HG03045 (cell line): ENCODE results near the gene SMPX.

Experiments used
- ATAC-seq: cut with Tn5 transposase; IDR thresholded peaks from one replicate; pipeline ENCODE4 v1.9.1; 2021; ENCODE audit warnings: mild to moderate bottlenecking, moderate library complexity; ENCODE audit not compliant: unreplicated experiment

Gene SMPX

DNA sequence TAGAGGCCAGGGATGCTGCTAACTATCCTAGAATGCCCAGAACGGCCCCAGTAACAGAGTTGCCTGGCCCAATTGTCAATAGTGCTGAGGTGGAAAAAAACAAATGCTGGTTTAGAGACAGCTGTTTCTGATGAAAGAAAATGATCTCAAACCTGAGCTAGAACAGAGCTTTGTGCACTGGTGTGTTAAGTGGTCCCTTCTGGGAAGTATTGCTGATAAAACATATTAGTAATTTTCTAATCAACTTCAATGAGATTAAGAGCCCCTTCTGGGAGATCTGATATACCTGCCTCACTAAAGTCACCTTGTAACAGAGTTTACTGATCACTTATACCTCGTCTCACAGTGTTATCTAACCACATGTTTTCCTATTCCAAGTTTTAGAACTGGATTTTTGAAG lies 42.1 kb downstream of the SMPX start:
- ATAC-seq = no peak

DNA sequence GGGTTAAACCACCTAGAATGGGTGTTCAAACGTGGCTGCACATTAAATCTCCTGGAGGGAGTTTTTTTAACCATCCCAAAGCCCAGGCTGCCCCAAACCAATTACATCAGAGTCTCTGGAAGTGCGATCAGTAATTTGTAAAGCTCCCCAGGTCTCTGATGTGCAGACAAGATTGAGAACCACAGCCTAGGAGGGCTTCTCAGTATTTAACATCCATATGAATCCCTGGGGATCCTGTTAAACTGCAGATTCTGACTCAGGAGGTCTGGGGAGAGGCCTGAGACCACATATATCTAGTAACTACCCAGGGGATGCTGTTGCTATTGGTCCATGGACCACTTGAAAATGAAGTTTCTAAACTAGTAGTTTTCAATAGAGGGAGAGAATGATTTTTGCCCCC lies 42.6 kb downstream of the SMPX start:
- no peak for ATAC-seq

DNA sequence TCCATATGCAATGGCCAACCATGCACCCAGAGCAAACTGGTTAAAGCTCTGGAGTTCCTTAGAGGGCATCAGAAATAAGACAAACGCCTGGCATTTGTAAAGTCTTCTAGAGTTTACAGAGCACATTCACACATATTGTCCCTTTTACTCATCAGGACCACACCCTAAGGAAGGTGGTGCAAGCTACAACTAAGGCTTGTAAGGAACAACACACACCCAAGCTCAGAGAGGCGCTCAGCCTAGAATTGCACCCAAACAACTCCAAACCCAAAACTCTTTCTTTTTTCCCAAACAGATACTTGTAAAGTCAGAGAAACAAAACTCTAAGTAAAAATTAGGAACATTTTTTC lies 46.1 kb downstream of the SMPX start:
- ATAC-seq = no peak

DNA sequence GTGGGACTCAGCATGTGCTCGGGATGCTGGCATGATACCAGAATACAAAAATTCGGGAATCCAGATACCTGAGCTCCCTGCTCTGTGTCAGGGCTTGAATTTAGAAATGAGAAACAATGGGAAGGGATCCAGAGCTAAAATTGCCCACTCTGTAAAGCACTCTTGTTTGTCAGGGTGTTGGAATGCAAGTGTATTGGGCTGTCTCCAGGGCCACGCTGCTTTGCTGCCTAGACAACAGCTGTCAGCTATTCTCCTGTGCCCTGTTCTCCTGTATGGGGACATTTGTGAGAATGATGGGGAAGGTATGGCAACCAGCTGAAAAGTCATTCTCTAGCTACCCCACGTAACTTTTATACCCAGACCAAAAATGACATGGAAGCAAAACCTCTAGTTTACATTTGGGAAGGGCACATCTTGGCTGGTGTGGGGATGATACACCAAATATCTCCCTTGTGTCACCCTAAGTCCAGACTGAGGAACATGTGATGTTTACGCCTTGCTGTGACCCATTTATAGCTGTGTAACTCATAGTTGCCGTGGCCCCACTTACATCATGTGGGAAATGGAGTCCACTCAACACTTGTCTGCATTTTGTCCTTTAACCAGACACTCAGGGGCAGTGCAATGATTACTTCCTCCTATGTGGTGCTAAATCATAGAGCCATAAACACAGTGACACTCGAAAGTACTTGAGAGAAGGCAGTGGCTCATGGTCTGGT lies 46.6 kb downstream of the SMPX start:
- no peak for ATAC-seq

DNA sequence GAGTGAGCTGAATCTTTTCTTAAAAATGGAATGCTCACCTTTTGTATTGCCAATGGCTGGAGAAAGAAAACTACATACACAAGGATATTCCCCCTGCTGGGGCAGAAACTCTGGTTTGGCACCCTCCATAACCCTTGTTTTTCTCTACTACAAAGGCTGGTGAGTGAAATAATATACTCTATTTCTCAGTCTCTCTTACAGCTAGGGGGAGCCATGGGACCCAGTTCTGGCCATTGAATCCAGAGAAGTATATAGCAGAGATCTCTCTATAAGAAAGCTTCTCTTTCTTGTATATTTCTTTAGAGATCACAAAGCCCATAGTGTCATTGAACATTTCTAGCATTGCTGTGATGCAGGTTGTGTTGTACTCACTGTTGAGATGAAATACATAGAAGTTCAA lies 49.8 kb downstream of the SMPX start:
- ATAC-seq = no peak

- no peak for ATAC-seq
These were observed 52.7 kb downstream of the SMPX start for GRCh38 chrX:21705225-21705624.

GRCh38 chrX:21702725-21703124 lies 55.2 kb downstream of the SMPX start:
- ATAC-seq = no peak

DNA sequence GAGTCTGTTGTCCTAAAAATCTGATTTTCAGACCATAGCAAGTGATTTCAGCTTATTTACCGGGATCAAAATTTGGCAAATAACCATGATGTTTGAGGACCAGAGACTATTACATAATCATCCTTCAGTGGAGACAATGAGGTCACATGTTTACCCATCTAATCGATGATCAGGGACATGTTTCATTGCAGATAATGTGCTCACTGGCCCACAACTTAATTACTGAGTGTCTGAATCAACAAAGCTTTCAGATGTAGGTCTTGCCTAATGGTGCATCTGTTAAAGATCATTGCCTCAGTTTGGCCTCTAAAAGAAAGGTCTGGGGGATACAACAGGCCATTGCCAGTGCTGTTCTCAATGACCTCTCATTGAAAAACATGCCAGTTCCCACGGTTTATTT lies 56.9 kb downstream of the SMPX start:
- no peak for ATAC-seq

DNA sequence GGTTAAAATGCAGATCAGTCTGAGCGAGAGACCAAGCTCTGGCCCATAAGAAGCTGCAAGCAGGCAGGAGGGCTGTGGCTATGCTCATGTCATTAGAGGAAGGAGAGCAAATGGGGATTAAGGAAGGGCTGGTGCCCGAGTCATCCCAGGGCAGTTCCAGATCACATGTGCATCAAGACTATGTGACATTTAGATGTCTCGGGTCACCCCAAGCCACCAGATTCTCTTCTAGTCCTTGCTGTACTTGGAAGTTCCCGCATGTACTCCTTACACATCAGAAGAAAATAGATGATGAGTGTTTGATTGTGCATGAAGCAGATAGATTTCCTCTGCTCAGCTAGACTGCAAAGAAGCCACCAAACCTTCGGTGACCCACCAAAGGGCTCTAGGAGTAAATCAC lies 57.6 kb downstream of the SMPX start:
- no peak for ATAC-seq

DNA sequence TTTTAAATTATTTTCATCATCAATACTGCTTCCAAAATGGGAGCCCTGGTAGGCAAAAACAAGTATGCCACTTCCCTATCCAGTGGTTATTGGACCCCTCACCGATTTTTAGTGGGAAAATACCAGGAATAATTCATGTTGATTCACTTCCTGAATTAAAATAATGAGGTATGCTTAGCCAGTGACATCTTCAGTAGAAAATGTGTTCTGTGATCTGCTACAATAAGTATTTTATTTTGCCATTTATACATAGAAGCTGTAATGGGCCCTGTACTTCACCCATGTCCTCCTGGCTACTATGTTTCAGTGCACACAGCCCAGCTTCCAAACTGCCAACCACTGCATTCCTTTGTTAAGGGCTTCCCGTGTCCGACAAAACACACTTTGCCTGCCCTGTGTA lies 58.8 kb downstream of the SMPX start:
- no peak for ATAC-seq

- ATAC-seq = no peak
These were observed 59.6 kb downstream of the SMPX start for GRCh38 chrX:21698272-21698671.

DNA sequence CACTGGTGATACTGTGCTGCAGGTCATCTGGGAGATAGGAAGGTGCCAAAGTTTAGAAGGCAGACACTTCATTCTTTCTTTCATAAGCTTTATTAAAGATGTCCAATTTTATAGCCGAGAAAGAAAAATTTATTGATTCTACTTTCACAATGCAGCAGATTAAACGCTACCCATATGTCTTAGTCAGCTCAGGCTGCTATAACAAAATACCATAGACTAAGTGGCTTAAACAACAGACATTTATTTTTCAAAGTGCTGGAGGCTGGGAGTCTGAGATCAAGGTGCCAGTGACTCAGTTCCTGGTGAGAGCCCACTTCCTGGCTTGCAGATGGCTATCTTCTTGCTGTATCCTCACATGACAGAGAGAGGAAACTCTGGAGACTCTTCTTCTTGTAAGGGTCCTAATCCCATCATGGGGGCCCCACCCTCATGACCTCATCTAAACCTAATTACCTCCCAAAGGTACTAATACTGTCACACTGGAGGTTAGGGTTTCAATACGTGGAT lies 66.4 kb downstream of the SMPX start:
- no peak for ATAC-seq

- ATAC-seq = no peak
These were observed 74.0 kb downstream of the SMPX start for GRCh38 chrX:21683941-21684340.

- no peak for ATAC-seq
These were observed 79.8 kb downstream of the SMPX start for GRCh38 chrX:21678048-21678612.

- no peak for ATAC-seq
These were observed 82.0 kb downstream of the SMPX start for GRCh38 chrX:21675931-21676330.

DNA sequence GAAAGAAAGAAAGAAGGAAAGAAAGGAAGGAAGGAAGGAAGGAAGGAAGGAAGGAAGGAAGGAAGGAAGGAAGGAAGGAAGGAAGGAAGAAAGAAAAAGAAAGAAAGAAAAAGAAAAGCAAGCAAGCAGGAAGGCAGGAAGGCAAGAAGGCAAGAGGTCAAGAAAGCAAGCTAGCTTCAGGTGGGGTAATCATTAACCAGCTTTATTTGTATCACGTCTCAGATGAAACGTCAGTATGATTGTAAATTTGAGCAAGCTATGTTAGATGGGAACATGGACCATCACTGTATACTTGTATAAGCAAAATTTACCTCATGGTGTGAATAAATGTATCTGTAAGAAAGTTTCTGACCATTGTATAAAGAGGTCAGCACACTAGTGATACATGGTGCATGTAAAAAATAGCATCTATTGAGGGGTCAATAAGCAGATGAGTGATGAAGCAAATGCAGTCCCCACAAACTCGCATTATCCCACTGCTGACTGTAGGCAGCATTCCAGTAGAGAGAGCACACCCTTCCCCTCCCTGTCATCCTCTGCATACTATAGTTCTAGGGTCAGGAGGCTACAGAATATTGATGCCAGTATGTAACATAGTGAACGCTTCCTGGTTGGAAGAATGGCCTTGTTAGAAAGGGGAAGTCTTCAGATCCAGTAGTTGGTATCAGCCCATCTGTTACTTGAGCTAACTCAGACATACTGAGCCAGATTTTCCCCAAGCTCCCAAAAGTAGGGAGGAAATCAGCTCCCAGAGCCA lies 83.3 kb downstream of the SMPX start:
- ATAC-seq = no peak

DNA sequence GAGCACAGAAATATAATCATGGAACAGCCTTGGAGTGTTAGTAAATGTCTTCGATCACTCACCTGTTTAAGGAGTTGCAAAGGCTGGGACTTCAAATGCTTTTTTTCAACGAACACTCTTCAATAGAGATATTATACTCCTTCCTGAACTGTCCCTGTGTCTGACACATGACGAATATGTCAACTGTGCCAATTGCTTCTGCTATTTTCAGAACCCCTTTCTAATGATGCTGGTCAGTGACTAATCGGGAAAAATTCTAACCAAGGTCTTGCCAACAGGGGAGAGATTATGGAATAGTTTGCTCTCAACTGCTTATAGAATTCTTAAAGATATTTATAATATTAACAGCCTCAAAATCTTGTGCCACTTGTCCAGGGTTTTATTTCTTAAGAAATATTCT lies 91.2 kb downstream of the SMPX start:
- ATAC-seq = no peak

GRCh38 chrX:21666252-21666651 lies 91.7 kb downstream of the SMPX start:
- ATAC-seq = no peak

DNA sequence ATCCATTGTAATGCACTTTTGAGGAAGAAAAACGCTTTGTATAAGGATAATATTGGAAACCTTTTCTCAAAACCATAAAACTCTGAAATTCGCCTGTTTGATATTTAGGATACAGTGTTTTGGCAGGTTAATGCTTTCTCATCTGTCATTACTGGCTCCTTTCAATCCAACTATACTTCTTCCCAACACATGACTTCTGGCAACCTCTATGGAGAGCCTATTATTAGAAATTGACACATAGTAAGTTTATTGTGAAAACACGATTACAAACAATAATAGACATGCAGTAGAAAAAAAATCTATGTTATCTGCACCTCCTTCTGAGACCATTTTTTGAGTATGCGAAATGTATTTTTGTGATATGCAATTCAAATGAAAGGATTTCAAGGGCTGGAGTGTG lies 95.2 kb downstream of the SMPX start:
- no peak for ATAC-seq

- no peak for ATAC-seq
These were observed 96.6 kb downstream of the SMPX start for GRCh38 chrX:21661316-21661715.

DNA sequence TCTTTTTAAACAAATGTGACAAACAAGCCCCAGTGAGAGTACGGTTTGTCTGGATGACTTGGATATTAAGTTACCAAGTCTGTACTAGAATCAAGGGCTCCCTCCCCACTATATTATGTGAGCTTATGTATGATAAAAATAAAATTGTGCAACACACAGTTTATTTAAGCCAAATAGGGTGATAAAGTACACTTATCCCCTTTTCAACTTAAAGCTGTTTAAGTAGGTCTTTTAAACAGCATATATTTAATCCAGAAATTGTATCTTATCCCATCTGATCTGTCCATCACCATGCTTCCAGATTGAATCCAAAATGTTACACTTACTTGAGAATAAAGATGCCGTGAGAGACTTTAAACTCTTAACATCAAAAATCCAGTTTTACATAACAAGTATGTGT lies 97.8 kb downstream of the SMPX start:
- ATAC-seq = no peak

DNA sequence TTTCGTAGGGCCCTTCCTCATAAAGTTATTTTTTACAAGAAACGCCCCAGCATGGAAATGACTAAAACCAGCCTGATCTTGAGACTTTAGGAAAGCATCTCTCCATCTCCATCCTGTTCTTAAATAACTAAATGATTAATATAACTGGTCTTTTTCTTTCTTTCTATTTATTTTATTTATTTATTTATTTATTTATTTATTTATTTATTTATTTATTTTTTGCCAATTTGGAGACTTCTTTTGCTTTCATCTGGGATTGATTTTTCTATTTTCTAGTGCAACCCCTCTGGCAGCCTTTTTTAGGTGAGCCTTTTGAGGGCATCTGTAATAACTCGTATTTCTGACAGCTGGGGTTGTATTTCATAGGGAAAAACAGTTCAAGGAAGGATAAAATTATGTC lies 98.6 kb downstream of the SMPX start:
- no peak for ATAC-seq
